CD4-positive, alpha-beta T cell treated with Interleukin-6 at 100 ng/mL for 8 hours (primary cell): Measurements from ENCODE around the gene ABHD1.
A peak's percentile ranks its signal among the peaks of the same experiment; 100 is the strongest.

Experiments used
- DNase-seq: peaks from one replicate; pipeline ENCODE4 v3.0.0-alpha.2; 2020; ENCODE audit warnings: mixed read lengths, low spot score

The ABHD1 gene

GRCh38 chr2:27086724-27087593, 36.7 kb upstream of the ABHD1 start, which contains the start of gene KHK:
TSS of gene KHK (plus strand) at chr2:27086772. CDS start at chr2:27087260, 488 bp downstream.
- no peak for DNase-seq

GRCh38 chr2:27087823-27088410, 35.7 kb upstream of the ABHD1 start:
- DNase-seq = no peak

GRCh38 chr2:27088634-27089033, 35.0 kb upstream of the ABHD1 start:
- no peak for DNase-seq

GRCh38 chr2:27089111-27089954, 34.3 kb upstream of the ABHD1 start:
- DNase-seq = no peak

GRCh38 chr2:27091746-27092695, 31.6 kb upstream of the ABHD1 start:
- DNase-seq = no peak

- DNase-seq = no peak
These were observed 30.8 kb upstream of the ABHD1 start for GRCh38 chr2:27092696-27093429.

- no peak for DNase-seq
These were observed 29.9 kb upstream of the ABHD1 start for GRCh38 chr2:27093430-27094352.

GRCh38 chr2:27094353-27094984, 29.1 kb upstream of the ABHD1 start:
- no peak for DNase-seq

- no peak for DNase-seq
These were observed 28.2 kb upstream of the ABHD1 start for GRCh38 chr2:27095427-27095744.

- peak; percentile 44 for DNase-seq
These were observed 27.6 kb upstream of the ABHD1 start for GRCh38 chr2:27095745-27096651.

GRCh38 chr2:27096748-27097297, 26.8 kb upstream of the ABHD1 start:
- no peak for DNase-seq

- DNase-seq = no peak
These were observed 26.3 kb upstream of the ABHD1 start for GRCh38 chr2:27097341-27097740.

GRCh38 chr2:27099334-27099955, 24.2 kb upstream of the ABHD1 start:
- DNase-seq = no peak

- DNase-seq = no peak
These were observed 23.6 kb upstream of the ABHD1 start for GRCh38 chr2:27100036-27100435.

- DNase-seq = no peak
These were observed 21.3 kb upstream of the ABHD1 start for GRCh38 chr2:27102329-27102728.

- no peak for DNase-seq
These were observed 17.6 kb upstream of the ABHD1 start for GRCh38 chr2:27105981-27106380.

GRCh38 chr2:27108221-27108620, 15.4 kb upstream of the ABHD1 start:
- DNase-seq = no peak
